ENCODE measurements around the gene PODNL1. TPM values are rescaled to one million over a fixed set of nuclear protein-coding genes. Genes with fewer than 3 reads are reported as not detected.
"Not testable (repeated sequence)": the region's sequence is repeated elsewhere in the genome, so short reads cannot be mapped to it uniquely, and the experiment has no call there.

PODNL1 gene
- total and polyA plus RNA-seq, 2 experiments from 2014 or later, result 0.24 TPM; not detected in 1

DNA sequence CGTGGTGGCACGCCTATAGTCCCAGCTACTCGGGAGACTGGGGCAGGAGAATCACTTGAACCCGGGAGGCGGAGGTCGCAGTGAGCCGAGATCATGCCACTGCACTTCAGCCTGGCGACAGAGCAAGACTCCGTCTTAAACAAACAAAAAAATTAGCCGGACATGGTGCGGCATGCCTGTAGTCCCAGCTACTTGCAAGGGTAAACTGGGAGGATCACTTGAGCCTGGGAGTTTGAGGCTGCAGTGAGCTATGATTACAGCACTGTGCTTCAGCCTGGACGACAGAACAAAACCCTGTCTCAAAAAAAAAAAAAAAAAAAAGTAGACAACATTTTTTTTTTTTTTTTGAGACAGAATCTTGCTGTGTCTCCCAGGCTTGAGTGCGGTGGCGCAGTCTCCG is 33.7 kb upstream of the PODNL1 start:
- H3K9me2 ChIP-seq (ENCODE audit: insufficient read depth); ATAC-seq; H3K4me3 Mint-ChIP-seq; H3K27ac ChIP-seq (ENCODE audit: low read depth); DNase-seq (ENCODE audit: low spot score); H3K4me3 ChIP-seq; H4K20me1 ChIP-seq (replicated peaks; ENCODE audit: insufficient read depth); H3K27me3 Mint-ChIP-seq (ENCODE audit: insufficient read depth, low read depth, poor library complexity); H3F3A ChIP-seq (replicated peaks; ENCODE audit: low read depth); H3K4me2 ChIP-seq; H3K27ac Mint-ChIP-seq; H3K9me3 Mint-ChIP-seq; H3K36me3 ChIP-seq (ENCODE audit: insufficient read depth); H3K79me2 ChIP-seq (replicated peaks; ENCODE audit: insufficient read depth); H3K4me1 ChIP-seq (ENCODE audit: insufficient read depth); H3K27me3 ChIP-seq (ENCODE audit: insufficient read depth); H2AFZ ChIP-seq; H3K4me1 Mint-ChIP-seq: not testable (repeated sequence)
- peaks cover 18% of the 10 kb centered on the region for H3K36me3 Mint-ChIP-seq (ENCODE audit: low read depth)

DNA sequence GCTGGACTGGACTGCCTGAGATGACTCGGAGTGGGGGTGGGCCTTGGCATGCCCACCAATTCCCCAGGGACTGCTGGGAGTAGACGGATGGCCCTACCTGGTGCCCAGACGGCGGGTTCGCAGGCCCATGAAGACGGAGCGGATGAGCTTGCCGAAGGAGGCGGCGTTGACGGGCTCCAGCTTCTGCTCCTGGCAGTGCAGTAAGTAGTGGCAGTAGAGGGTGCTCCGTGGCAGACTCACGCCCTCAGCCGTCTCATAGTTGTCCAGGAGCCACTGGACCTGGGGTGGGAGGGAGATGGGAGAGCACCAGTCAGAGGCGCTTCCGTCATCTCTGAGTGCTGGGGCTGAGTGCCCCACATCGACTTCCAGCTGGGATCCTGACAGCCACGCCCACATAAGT is 31.7 kb upstream of the PODNL1 start:
- Mint-ChIP-seq H3K9me3 (no peaks in the 10 kb centered on the region), H3K36me3 (ENCODE audit: low read depth) (peaks cover 21% of the 10 kb centered on the region), H3K27ac (no peak overlapping the region), H3K4me1 (peaks cover 8% of the 10 kb centered on the region), H3K4me3 (no peak overlapping the region), H3K27me3 (ENCODE audit: insufficient read depth, low read depth, poor library complexity) (peaks cover 8% of the 10 kb centered on the region)
- DNase-seq (ENCODE audit: low spot score), result no peak
- Histone ChIP-seq H2AFZ (no peak overlapping the region), H3K4me3 (no peak overlapping the region), H3K27ac (ENCODE audit: low read depth) (no peak overlapping the region), H3K79me2 (replicated peaks; ENCODE audit: insufficient read depth) (no peaks in the 10 kb centered on the region), H3K27me3 (ENCODE audit: insufficient read depth) (no peaks in the 10 kb centered on the region), H3K9me2 (ENCODE audit: insufficient read depth) (no peaks in the 10 kb centered on the region), H3F3A (replicated peaks; ENCODE audit: low read depth) (0 out of 2 replicates have a peak, but pooled peaks cover 2% of the 10 kb centered on the region), H3K4me2 (no peak overlapping the region), H3K36me3 (ENCODE audit: insufficient read depth) (no peaks in the 10 kb centered on the region), H3K4me1 (ENCODE audit: insufficient read depth) (0 out of 2 replicates have a peak, but pooled peaks cover 6% of the 10 kb centered on the region), H4K20me1 (replicated peaks; ENCODE audit: insufficient read depth) (no peaks in the 10 kb centered on the region)
- no peak for ATAC-seq
- TF ChIP-seq STAT1 (IDR thresholded peaks at IDR 0.05; ENCODE audit: unreplicated experiment) (no peak), JUNB (IDR thresholded peaks at IDR 0.05; ENCODE audit: unreplicated experiment) (no peak), EZH2 (IDR thresholded peaks at IDR 0.05; ENCODE audit: low read depth, unreplicated experiment) (no peak), POLR2AphosphoS5 (IDR thresholded peaks at IDR 0.05; ENCODE audit: low read depth) (no peak)
- TF ChIP-seq, protein P1, sequence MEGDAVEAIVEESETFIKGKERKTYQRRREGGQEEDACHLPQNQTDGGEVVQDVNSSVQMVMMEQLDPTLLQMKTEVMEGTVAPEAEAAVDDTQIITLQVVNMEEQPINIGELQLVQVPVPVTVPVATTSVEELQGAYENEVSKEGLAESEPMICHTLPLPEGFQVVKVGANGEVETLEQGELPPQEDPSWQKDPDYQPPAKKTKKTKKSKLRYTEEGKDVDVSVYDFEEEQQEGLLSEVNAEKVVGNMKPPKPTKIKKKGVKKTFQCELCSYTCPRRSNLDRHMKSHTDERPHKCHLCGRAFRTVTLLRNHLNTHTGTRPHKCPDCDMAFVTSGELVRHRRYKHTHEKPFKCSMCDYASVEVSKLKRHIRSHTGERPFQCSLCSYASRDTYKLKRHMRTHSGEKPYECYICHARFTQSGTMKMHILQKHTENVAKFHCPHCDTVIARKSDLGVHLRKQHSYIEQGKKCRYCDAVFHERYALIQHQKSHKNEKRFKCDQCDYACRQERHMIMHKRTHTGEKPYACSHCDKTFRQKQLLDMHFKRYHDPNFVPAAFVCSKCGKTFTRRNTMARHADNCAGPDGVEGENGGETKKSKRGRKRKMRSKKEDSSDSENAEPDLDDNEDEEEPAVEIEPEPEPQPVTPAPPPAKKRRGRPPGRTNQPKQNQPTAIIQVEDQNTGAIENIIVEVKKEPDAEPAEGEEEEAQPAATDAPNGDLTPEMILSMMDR (conservative IDR thresholded peaks at IDR 0.05; ENCODE audit: low read depth in 2 of 2), result no peak
- TF ChIP-seq, protein P2, sequence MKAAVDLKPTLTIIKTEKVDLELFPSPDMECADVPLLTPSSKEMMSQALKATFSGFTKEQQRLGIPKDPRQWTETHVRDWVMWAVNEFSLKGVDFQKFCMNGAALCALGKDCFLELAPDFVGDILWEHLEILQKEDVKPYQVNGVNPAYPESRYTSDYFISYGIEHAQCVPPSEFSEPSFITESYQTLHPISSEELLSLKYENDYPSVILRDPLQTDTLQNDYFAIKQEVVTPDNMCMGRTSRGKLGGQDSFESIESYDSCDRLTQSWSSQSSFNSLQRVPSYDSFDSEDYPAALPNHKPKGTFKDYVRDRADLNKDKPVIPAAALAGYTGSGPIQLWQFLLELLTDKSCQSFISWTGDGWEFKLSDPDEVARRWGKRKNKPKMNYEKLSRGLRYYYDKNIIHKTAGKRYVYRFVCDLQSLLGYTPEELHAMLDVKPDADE (IDR thresholded peaks at IDR 0.05), result no peak

DNA sequence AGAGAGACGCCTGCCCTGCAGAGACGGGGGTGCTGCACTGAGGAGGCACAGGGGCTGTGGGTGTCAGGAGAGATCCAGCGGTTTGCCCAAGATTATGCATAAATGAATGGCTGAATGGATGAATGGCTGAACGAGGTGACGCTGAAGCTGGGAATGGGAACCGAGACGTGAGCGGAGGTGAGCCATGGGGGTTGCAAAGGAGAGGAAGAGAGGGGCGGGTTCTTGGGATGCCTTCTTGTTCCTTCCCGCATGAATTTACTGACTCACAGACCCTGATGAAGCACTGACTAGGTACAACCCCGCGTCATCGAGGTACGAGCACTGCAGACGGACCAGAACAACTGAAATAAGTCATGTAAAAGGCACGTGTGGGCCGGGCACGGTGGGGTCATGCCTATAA is 30.8 kb upstream of the PODNL1 start:
- Mint-ChIP-seq H3K27ac (no peak overlapping the region; the same call in 1 of the 2 replicates), H3K36me3 (ENCODE audit: low read depth) (peaks cover 24% of the 10 kb centered on the region), H3K4me3 (no peak overlapping the region), H3K27me3 (ENCODE audit: insufficient read depth, low read depth, poor library complexity) (peaks cover 10% of the 10 kb centered on the region), H3K9me3 (no peaks in the 10 kb centered on the region), H3K4me1 (peaks cover 2% of the 10 kb centered on the region)
- Histone ChIP-seq H3K36me3 (ENCODE audit: insufficient read depth) (no peaks in the 10 kb centered on the region), H3K27me3 (ENCODE audit: insufficient read depth) (peaks cover 5% of the 10 kb centered on the region), H3K79me2 (replicated peaks; ENCODE audit: insufficient read depth) (no peaks in the 10 kb centered on the region), H3K4me1 (ENCODE audit: insufficient read depth) (peaks cover 6% of the 10 kb centered on the region; the same call in 1 of the 2 replicates), H3F3A (replicated peaks; ENCODE audit: low read depth) (0 out of 2 replicates have a peak, but pooled peaks cover 6% of the 10 kb centered on the region), H3K4me3 (no peak overlapping the region), H3K4me2 (no peak overlapping the region), H4K20me1 (replicated peaks; ENCODE audit: insufficient read depth) (no peaks in the 10 kb centered on the region), H3K9me2 (ENCODE audit: insufficient read depth) (no peaks in the 10 kb centered on the region), H2AFZ (no peak overlapping the region), H3K27ac (ENCODE audit: low read depth) (no peak overlapping the region)
- DNase-seq (ENCODE audit: low spot score), result no peak
- ATAC-seq, result no peak
- TF ChIP-seq POLR2AphosphoS5 (IDR thresholded peaks at IDR 0.05; ENCODE audit: low read depth) (no peak), CREB1 (CRISPR knock-in tag; IDR thresholded peaks at IDR 0.05; ENCODE audit: low read depth) (no peak)
- TF ChIP-seq, protein P3, sequence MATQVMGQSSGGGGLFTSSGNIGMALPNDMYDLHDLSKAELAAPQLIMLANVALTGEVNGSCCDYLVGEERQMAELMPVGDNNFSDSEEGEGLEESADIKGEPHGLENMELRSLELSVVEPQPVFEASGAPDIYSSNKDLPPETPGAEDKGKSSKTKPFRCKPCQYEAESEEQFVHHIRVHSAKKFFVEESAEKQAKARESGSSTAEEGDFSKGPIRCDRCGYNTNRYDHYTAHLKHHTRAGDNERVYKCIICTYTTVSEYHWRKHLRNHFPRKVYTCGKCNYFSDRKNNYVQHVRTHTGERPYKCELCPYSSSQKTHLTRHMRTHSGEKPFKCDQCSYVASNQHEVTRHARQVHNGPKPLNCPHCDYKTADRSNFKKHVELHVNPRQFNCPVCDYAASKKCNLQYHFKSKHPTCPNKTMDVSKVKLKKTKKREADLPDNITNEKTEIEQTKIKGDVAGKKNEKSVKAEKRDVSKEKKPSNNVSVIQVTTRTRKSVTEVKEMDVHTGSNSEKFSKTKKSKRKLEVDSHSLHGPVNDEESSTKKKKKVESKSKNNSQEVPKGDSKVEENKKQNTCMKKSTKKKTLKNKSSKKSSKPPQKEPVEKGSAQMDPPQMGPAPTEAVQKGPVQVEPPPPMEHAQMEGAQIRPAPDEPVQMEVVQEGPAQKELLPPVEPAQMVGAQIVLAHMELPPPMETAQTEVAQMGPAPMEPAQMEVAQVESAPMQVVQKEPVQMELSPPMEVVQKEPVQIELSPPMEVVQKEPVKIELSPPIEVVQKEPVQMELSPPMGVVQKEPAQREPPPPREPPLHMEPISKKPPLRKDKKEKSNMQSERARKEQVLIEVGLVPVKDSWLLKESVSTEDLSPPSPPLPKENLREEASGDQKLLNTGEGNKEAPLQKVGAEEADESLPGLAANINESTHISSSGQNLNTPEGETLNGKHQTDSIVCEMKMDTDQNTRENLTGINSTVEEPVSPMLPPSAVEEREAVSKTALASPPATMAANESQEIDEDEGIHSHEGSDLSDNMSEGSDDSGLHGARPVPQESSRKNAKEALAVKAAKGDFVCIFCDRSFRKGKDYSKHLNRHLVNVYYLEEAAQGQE (IDR thresholded peaks at IDR 0.05; ENCODE audit: unreplicated experiment), result no peak
